OCI-LY1 (cell line): Measurements from ENCODE around the gene MAST4.

Experiments
- EZH2 ChIP-seq: fragments of 200-600 bp; sonication (generic), shearing (Covaris generic); IDR thresholded peaks from 2 replicates; pipeline ENCODE4 v1.8.0; 2017; ENCODE audit warnings: borderline replicate concordance, mixed run types, mild to moderate bottlenecking, antibody characterized with exemption, low read length, moderate library complexity, mixed read lengths
- TF ChIP-seq, protein P1 (sequence below): fragments of 200-600 bp; sonication (generic), shearing (Covaris generic); IDR thresholded peaks from 2 replicates; pipeline ENCODE4 v1.5.1; 2017; ENCODE audit warnings: mild to moderate bottlenecking, antibody characterized with exemption, low read length, moderate library complexity, mixed read lengths

DNA sequence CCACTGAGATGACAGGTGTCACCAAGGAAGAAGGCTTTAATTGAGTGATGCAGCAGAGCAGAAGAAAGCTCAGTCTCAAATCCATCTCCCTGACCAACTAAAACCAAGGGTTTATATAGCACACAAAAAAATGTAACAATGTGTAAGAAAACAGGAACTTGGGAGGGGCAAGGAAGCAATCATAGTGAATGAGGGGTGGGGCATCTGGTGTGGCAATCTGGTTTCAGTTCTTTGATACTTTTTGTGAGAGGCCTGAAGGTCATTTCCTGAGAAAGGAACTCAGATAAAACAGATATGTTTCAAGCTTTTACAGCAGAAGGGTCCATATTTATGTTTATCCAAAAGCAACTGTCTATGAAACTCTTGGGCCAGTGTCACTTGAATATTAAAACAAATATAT lies 580.7 kb downstream of the MAST4 start:
- TF ChIP-seq, protein P1, sequence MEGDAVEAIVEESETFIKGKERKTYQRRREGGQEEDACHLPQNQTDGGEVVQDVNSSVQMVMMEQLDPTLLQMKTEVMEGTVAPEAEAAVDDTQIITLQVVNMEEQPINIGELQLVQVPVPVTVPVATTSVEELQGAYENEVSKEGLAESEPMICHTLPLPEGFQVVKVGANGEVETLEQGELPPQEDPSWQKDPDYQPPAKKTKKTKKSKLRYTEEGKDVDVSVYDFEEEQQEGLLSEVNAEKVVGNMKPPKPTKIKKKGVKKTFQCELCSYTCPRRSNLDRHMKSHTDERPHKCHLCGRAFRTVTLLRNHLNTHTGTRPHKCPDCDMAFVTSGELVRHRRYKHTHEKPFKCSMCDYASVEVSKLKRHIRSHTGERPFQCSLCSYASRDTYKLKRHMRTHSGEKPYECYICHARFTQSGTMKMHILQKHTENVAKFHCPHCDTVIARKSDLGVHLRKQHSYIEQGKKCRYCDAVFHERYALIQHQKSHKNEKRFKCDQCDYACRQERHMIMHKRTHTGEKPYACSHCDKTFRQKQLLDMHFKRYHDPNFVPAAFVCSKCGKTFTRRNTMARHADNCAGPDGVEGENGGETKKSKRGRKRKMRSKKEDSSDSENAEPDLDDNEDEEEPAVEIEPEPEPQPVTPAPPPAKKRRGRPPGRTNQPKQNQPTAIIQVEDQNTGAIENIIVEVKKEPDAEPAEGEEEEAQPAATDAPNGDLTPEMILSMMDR = no peak
- no peak for TF ChIP-seq EZH2
